ENCODE results near the gene CDK6. TPM values are rescaled to one million over a fixed set of nuclear protein-coding genes. Genes with fewer than 3 reads are reported as not detected.

Gene CDK6
- total and polyA plus RNA-seq, 2 experiments from 2014 or later, result 7.4 to 23.7 TPM

- H3K27me3 Mint-ChIP-seq (ENCODE audit: insufficient read depth, low read depth, poor library complexity), result peaks cover 2% of the 10 kb centered on the region
- peaks cover 21% of the 10 kb centered on the region for H3K36me3 Mint-ChIP-seq (ENCODE audit: low read depth)
- no peaks in the 10 kb centered on the region for H3K27me3 ChIP-seq (ENCODE audit: insufficient read depth)
- no peaks in the 10 kb centered on the region for H3K36me3 ChIP-seq (ENCODE audit: insufficient read depth)
- TF ChIP-seq POLR2AphosphoS5 (IDR thresholded peaks at IDR 0.05; ENCODE audit: low read depth) (no peak), ETS1 (IDR thresholded peaks at IDR 0.05) (no peak), ZNF331 (CRISPR knock-in tag; IDR thresholded peaks at IDR 0.05; ENCODE audit: low read depth) (no peak), JUNB (IDR thresholded peaks at IDR 0.05; ENCODE audit: unreplicated experiment) (no peak), CREB1 (CRISPR knock-in tag; IDR thresholded peaks at IDR 0.05; ENCODE audit: low read depth) (no peak), CTCF (conservative IDR thresholded peaks at IDR 0.05; ENCODE audit: low read depth in 2 of 2) (no peak), ZNF114 (CRISPR knock-in tag; IDR thresholded peaks at IDR 0.05) (no peak), REST (IDR thresholded peaks at IDR 0.05; ENCODE audit: unreplicated experiment) (no peak), ZNF462 (CRISPR knock-in tag; IDR thresholded peaks at IDR 0.05) (no peak), EZH2 (IDR thresholded peaks at IDR 0.05; ENCODE audit: low read depth, unreplicated experiment) (no peak)
- no peaks in the 10 kb centered on the region for H3K9me2 ChIP-seq (ENCODE audit: insufficient read depth)
- peaks cover 14% of the 10 kb centered on the region for H3K9me3 Mint-ChIP-seq
- H3K27ac ChIP-seq (ENCODE audit: low read depth), result peak overlapping the region; percentile 30; the same call in 1 of the 2 replicates
- ATAC-seq (no peak), DNase-seq (ENCODE audit: low spot score) (no peak)
- H3K4me3 ChIP-seq, result 0 out of 2 replicates have a peak overlapping the region, but pooled peaks have one; percentile 24
- H3K4me1 Mint-ChIP-seq, result peaks cover 48% of the 10 kb centered on the region
- peaks cover 53% of the 10 kb centered on the region for H3K79me2 ChIP-seq (replicated peaks; ENCODE audit: insufficient read depth)
- H3K4me2 ChIP-seq, result peak overlapping the region; percentile 72
- peaks cover 32% of the 10 kb centered on the region for H3K4me1 ChIP-seq (ENCODE audit: insufficient read depth)
- no peak overlapping the region for H2AFZ ChIP-seq
- no peaks in the 10 kb centered on the region for H3F3A ChIP-seq (replicated peaks; ENCODE audit: low read depth)
- peak overlapping the region; percentile 68 for H3K27ac Mint-ChIP-seq
- peak overlapping the region; percentile 26; the same call in 1 of the 3 replicates for H3K4me3 Mint-ChIP-seq
- H4K20me1 ChIP-seq (replicated peaks; ENCODE audit: insufficient read depth), result no peaks in the 10 kb centered on the region
These were observed 22.9 kb downstream of the CDK6 start for GRCh38 chr7:92813390-92814024.
